Muscle of leg (tissue), 11 donors: ENCODE data around the gene BDKRB1. TPM values are rescaled to one million over a fixed set of nuclear protein-coding genes. Genes with fewer than 3 reads are reported as not detected.

Experiments used
- DNase-seq: peaks from one replicate; pipeline ENCODE4 v3.0.0; 2013
- H3K27ac ChIP-seq: one replicate; pipeline ENCODE4 v1.5.1; 2013; ENCODE audit warnings: mild to moderate bottlenecking, low read length, control low read depth
- H3K27me3 ChIP-seq: one replicate; pipeline ENCODE4 v1.6.1; 2013; ENCODE audit warnings: low read length; ENCODE audit not compliant: control insufficient read depth, insufficient read depth
- H3K36me3 ChIP-seq: one replicate; pipeline ENCODE4 v1.6.1; 2013; ENCODE audit warnings: low read length; ENCODE audit not compliant: control insufficient read depth, insufficient read depth
- H3K4me1 ChIP-seq: one replicate; pipeline ENCODE4 v1.6.1; 2013; ENCODE audit warnings: low read length; ENCODE audit not compliant: control insufficient read depth, insufficient read depth
- H3K4me3 ChIP-seq: one replicate; pipeline ENCODE4 v1.5.1; 2013; ENCODE audit warnings: low read length, control low read depth
- H3K9me3 ChIP-seq: replicated peaks from 2 replicates; pipeline ENCODE4 v1.6.1; 2013; ENCODE audit warnings: low read depth, low read length; ENCODE audit not compliant: control insufficient read depth
- WGBS: methylation state at CpG from one replicate; pipeline ENCODE4 v1.1.5; 2013; ENCODE audit warnings: missing lambda C conversion rate; ENCODE audit not compliant: insufficient coverage; 5-methylcytosine and 5-hydroxymethylcytosine counted together
- polyA plus RNA-seq, 8 donors: library from polyadenylated mRNA; unstranded; fragments of 120-200 nt; gene quantifications; one replicate each; pipeline versions ENCODE4 v1.2.1 to v1.2.3, GENCODE V29; 2013; ENCODE audit warnings: inconsistent platforms in 1 of 8, low replicate concordance in 1 of 8; ENCODE audit not compliant: insufficient read length in 8 of 8, insufficient read depth in 1 of 8
- total RNA-seq: library from RNA; stranded (reverse); fragments of 120-200 nt; gene quantifications from one replicate; pipeline ENCODE4 v1.2.4, GENCODE V29; 2013

BDKRB1 gene
- total and polyA plus RNA-seq, 9 donors, result 0.53 to 1.4 (median 0.99) TPM

GRCh38 chr14:96256407-96256806, 397 bp downstream of the BDKRB1 start:
- no CpG with 5 or more reads among the region's 4 CpGs for WGBS
- H3K27ac ChIP-seq, result peak overlapping the region; percentile 7
- H3K9me3 ChIP-seq, result peaks cover 4% of the 10 kb centered on the region
- H3K4me1 ChIP-seq, result peaks cover 21% of the 10 kb centered on the region
- H3K4me3 ChIP-seq, result no peak overlapping the region
- peak; percentile 56 for DNase-seq
- H3K36me3 ChIP-seq, result no peaks in the 10 kb centered on the region
- no peaks in the 10 kb centered on the region for H3K27me3 ChIP-seq

- no peaks in the 10 kb centered on the region for H3K36me3 ChIP-seq
- peaks cover 4% of the 10 kb centered on the region for H3K9me3 ChIP-seq
- no peaks in the 10 kb centered on the region for H3K27me3 ChIP-seq
- no CpG with 5 or more reads among the region's 8 CpGs for WGBS
- H3K27ac ChIP-seq, result no peak overlapping the region
- DNase-seq, result no peak
- no peak overlapping the region for H3K4me3 ChIP-seq
- H3K4me1 ChIP-seq, result peaks cover 27% of the 10 kb centered on the region
Observed at GRCh38 chr14:96257056-96257455, 1.0 kb downstream of the BDKRB1 start.

DNA sequence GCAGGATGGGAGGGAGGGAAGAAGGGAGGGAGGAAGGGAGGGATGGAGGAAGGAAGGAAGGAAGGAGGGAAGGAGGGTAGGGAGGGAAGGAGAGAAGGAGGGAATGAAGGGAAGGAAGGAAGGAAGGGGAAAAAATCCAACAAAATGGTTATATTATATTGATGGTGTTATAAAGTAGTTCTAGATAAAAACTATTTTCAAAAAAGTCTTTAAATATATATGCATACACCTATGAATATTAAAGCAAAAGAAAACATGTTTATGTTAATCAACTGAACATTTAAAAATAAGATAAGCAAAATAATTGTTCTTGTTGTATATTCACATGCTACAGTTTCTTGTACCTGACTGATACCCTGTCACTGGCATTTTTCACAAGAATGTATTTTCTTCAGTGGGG, 1.9 kb downstream of the BDKRB1 start:
- no peak for DNase-seq
- Histone ChIP-seq H3K4me3 (no peak overlapping the region), H3K9me3 (peaks cover 4% of the 10 kb centered on the region), H3K36me3 (no peaks in the 10 kb centered on the region), H3K4me1 (peaks cover 28% of the 10 kb centered on the region), H3K27ac (no peak overlapping the region), H3K27me3 (no peaks in the 10 kb centered on the region)

- Histone ChIP-seq H3K27ac (no peak overlapping the region), H3K36me3 (no peaks in the 10 kb centered on the region), H3K27me3 (no peaks in the 10 kb centered on the region), H3K9me3 (peaks cover 4% of the 10 kb centered on the region), H3K4me3 (no peak overlapping the region), H3K4me1 (peaks cover 39% of the 10 kb centered on the region)
- DNase-seq, result no peak
- 50% methylated on average over 1 of the region's 2 CpGs for WGBS
Observed at GRCh38 chr14:96260341-96260821, 4.4 kb downstream of the BDKRB1 start.

DNA sequence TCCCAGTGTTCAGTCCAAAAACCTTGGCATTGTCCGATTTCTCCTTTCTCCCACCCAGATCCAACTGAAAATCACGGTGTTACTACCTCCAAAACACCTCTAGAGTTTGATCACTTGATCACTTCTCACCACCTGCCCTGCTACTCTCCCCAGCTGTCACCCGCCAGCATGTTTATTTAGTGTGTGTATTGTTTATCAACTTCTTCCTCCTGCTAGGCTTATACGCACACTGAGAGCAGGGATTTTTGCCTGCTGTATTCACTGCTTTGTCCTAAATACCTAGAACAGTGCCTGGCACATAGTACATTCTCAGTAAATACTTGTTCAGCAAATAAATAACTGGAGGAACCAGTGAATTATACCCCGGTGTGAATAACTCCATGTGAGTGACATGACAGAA, 5.0 kb downstream of the BDKRB1 start:
- Histone ChIP-seq H3K27ac (no peak overlapping the region), H3K36me3 (no peaks in the 10 kb centered on the region), H3K4me3 (no peak overlapping the region), H3K27me3 (no peaks in the 10 kb centered on the region), H3K4me1 (peaks cover 40% of the 10 kb centered on the region), H3K9me3 (peaks cover 4% of the 10 kb centered on the region)
- DNase-seq, result no peak
- no CpG with 5 or more reads among the region's 5 CpGs for WGBS

DNA sequence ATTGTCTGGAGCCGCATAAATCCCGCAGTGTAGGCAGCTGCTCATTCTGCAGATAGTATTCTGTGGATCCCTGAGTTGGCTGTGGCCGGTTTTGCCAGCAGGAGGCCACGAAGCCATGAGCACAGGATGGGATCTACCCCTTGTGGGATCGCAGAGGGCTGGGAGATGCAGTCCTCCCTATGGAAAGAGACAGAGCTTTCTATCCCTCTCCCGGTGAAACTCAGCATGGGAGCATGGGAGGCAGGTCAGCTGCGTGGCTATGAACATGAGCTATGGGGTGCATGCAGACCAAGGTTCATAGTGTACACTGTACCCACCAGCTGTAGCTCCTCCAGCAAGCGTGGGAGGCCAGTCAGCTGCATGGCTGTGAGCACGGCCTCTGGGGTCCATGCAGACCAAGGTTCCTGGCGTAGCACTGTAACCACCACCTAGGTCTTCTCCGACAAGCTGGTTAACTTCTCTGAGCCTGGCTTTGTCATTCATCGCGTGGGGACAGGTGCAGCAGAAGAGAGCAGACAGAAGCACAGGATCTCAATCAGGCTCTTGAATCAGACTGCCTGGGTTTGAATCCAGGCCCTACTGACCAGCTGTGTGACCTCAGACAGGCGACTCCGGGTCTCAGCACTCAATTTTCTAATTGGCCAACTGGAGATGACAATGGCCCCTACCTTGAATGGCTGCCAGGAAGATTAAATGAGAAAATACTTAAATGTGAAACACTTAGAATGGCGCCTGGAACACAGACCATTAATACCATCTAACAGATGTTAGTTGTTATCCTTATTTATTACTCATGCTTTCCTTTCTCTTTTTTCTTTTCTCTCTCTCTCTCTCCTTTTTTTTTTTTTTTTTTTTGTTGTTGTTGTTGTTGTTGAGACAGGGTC, 6.0 kb downstream of the BDKRB1 start:
- peak overlapping the region; percentile 38 for H3K27ac ChIP-seq
- H3K36me3 ChIP-seq, result no peaks in the 10 kb centered on the region
- H3K4me1 ChIP-seq, result peaks cover 45% of the 10 kb centered on the region
- H3K27me3 ChIP-seq, result no peaks in the 10 kb centered on the region
- H3K4me3 ChIP-seq, result no peak overlapping the region
- no peak for DNase-seq
- 62% methylated on average over 13 of the region's 16 CpGs for WGBS
- H3K9me3 ChIP-seq, result peaks cover 4% of the 10 kb centered on the region

GRCh38 chr14:96263347-96264199, 7.6 kb downstream of the BDKRB1 start:
- 78% methylated on average over 19 of the region's 20 CpGs for WGBS
- Histone ChIP-seq H3K4me1 (peaks cover 56% of the 10 kb centered on the region), H3K9me3 (peaks cover 4% of the 10 kb centered on the region), H3K27ac (no peak overlapping the region), H3K36me3 (no peaks in the 10 kb centered on the region), H3K27me3 (no peaks in the 10 kb centered on the region), H3K4me3 (no peak overlapping the region)
- DNase-seq, result peak; percentile 40

DNA sequence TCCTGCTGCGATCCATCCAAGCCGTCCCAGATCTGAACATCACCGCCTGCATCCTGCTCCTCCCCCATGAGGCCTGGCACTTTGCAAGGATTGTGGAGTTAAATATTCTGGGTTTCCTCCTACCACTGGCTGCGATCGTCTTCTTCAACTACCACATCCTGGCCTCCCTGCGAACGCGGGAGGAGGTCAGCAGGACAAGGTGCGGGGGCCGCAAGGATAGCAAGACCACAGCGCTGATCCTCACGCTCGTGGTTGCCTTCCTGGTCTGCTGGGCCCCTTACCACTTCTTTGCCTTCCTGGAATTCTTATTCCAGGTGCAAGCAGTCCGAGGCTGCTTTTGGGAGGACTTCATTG, 8.2 kb downstream of the BDKRB1 start:
- Histone ChIP-seq H3K36me3 (no peaks in the 10 kb centered on the region), H3K27me3 (no peaks in the 10 kb centered on the region), H3K4me1 (peaks cover 56% of the 10 kb centered on the region), H3K4me3 (no peak overlapping the region), H3K9me3 (peaks cover 4% of the 10 kb centered on the region), H3K27ac (no peak overlapping the region)
- 90% methylated on average over 12 of the region's 14 CpGs for WGBS
- DNase-seq, result no peak

GRCh38 chr14:96264853-96265252, 8.8 kb downstream of the BDKRB1 start:
- DNase-seq, result no peak
- Histone ChIP-seq H3K27me3 (no peaks in the 10 kb centered on the region), H3K4me3 (no peak overlapping the region), H3K4me1 (peaks cover 56% of the 10 kb centered on the region), H3K36me3 (no peaks in the 10 kb centered on the region), H3K9me3 (no peaks in the 10 kb centered on the region), H3K27ac (no peak overlapping the region)
- WGBS, result 54% methylated on average over 3 of the region's 3 CpGs

DNA sequence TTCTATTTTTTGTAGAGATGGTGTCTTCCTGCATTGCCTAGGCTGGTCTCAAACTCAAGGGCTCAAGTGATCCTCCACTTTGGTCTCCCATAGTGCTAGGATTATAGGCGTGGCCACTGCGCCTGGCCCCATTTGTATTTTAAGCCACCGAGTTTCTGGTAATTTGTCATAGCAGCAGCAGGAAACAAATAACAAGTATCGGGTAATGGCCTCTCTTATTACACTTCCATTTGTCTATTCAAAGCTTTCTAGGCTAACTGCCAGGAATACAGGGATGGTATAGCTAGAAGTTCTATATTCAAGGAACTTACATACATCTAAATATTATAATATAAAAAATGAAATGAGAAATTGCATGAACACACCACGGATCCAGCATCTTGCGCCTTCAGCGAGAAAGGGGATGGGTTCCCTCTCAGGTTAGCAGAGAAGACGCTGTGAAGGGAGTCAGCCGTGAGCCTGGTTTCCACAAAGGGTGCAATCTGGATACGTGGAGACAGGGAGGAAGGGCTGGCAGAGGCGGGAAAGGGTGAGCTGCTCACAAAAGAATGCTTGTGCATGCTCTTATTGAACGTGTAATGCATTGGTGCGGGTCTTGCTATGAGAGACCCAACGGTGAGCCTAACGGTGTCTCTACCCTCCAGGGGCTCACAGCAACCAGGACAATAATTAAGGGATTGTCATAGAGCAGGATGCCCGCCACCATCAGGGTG, 9.5 kb downstream of the BDKRB1 start:
- DNase-seq, result peak; percentile 66
- H3K36me3 ChIP-seq, result no peaks in the 10 kb centered on the region
- no peaks in the 10 kb centered on the region for H3K27me3 ChIP-seq
- no peaks in the 10 kb centered on the region for H3K9me3 ChIP-seq
- no peak overlapping the region for H3K27ac ChIP-seq
- peaks cover 56% of the 10 kb centered on the region for H3K4me1 ChIP-seq
- H3K4me3 ChIP-seq, result no peak overlapping the region
- WGBS, result 68% methylated on average over 9 of the region's 16 CpGs
